Measurements from ENCODE around the gene NALCN. TPM values are rescaled to one million over a fixed set of nuclear protein-coding genes. Genes with fewer than 3 reads are reported as not detected.

The NALCN gene
- polyA plus RNA-seq, 3 donors: not detected

- no peak overlapping the region for H3K4me3 ChIP-seq (replicated peaks in 1 of 3; ENCODE audit: low read depth in 2 of 3, low read length in 3 of 3)
- Mint-ChIP-seq H3K27me3 (ENCODE audit: low read depth in 3 of 3) (peaks cover 0 to 3% (median 1%) of the 10 kb centered on the region in 3 donors), H3K4me1 (no peaks in the 10 kb centered on the region), H3K4me3 (no peak overlapping the region), H3K9me3 (no peaks in the 10 kb centered on the region), H3K36me3 (no peaks in the 10 kb centered on the region), H3K27ac (no peak overlapping the region)
- no peaks in the 10 kb centered on the region for H3K4me1 ChIP-seq (ENCODE audit: control insufficient read depth in 1 of 2, insufficient read depth in 2 of 2, low read length in 2 of 2)
- no peaks in the 10 kb centered on the region for H3K9me3 ChIP-seq (replicated peaks in 1 of 2; ENCODE audit: control insufficient read depth in 1 of 2, insufficient read depth in 1 of 2, low read length in 2 of 2)
- no peak overlapping the region for H3K9ac ChIP-seq (ENCODE audit: insufficient read depth, low read length, poor library complexity, severe bottlenecking)
- no peak overlapping the region for H2AFZ ChIP-seq (ENCODE audit: insufficient read depth, low read depth, low read length, poor library complexity, severe bottlenecking)
- no peaks in the 10 kb centered on the region for H4K20me1 ChIP-seq (ENCODE audit: insufficient read depth, low read length)
- no peaks in the 10 kb centered on the region for H3K27me3 ChIP-seq (ENCODE audit: control insufficient read depth in 2 of 2, insufficient read depth in 2 of 2, low read length in 2 of 2)
- no peaks in the 10 kb centered on the region for H3K79me2 ChIP-seq (ENCODE audit: insufficient read depth, low read length)
- TF ChIP-seq, protein P1, sequence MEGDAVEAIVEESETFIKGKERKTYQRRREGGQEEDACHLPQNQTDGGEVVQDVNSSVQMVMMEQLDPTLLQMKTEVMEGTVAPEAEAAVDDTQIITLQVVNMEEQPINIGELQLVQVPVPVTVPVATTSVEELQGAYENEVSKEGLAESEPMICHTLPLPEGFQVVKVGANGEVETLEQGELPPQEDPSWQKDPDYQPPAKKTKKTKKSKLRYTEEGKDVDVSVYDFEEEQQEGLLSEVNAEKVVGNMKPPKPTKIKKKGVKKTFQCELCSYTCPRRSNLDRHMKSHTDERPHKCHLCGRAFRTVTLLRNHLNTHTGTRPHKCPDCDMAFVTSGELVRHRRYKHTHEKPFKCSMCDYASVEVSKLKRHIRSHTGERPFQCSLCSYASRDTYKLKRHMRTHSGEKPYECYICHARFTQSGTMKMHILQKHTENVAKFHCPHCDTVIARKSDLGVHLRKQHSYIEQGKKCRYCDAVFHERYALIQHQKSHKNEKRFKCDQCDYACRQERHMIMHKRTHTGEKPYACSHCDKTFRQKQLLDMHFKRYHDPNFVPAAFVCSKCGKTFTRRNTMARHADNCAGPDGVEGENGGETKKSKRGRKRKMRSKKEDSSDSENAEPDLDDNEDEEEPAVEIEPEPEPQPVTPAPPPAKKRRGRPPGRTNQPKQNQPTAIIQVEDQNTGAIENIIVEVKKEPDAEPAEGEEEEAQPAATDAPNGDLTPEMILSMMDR (IDR thresholded peaks at IDR 0.05): no peak
- H3K36me3 ChIP-seq (replicated peaks in 1 of 2; ENCODE audit: control insufficient read depth in 1 of 2, insufficient read depth in 2 of 2, low read length in 2 of 2): no peaks in the 10 kb centered on the region
- H3K4me2 ChIP-seq (replicated peaks; ENCODE audit: extremely low read depth, low read length, poor library complexity, severe bottlenecking): no peak overlapping the region
- no peak overlapping the region for H3K27ac ChIP-seq (ENCODE audit: low read depth in 1 of 2, low read length in 2 of 2)
- DNase-seq: no peak
- intact Hi-C loops (cut with micrococcal nuclease): no loop called here
- WGBS (ENCODE audit: insufficient coverage): no CpG with 5 or more reads among the region's 2 CpGs
These were observed 16.9 kb downstream of the NALCN start for GRCh38 chr13:101399365-101399764.

- H3K36me3 Mint-ChIP-seq: no peaks in the 10 kb centered on the region
- 80% methylated on average over 1 of the region's 2 CpGs for WGBS (ENCODE audit: insufficient coverage)
- H3K27me3 ChIP-seq (ENCODE audit: control insufficient read depth in 2 of 2, insufficient read depth in 2 of 2, low read length in 2 of 2): no peaks in the 10 kb centered on the region
- H3K27ac ChIP-seq (ENCODE audit: low read depth in 1 of 2, low read length in 2 of 2): no peak overlapping the region
- no peaks in the 10 kb centered on the region for H3K9me3 Mint-ChIP-seq
- no peak overlapping the region for H3K4me2 ChIP-seq (replicated peaks; ENCODE audit: extremely low read depth, low read length, poor library complexity, severe bottlenecking)
- H3K27ac Mint-ChIP-seq: no peak overlapping the region
- H3K4me3 Mint-ChIP-seq: no peak overlapping the region
- H3K4me1 ChIP-seq (ENCODE audit: control insufficient read depth in 1 of 2, insufficient read depth in 2 of 2, low read length in 2 of 2): no peaks in the 10 kb centered on the region
- DNase-seq: no peak
- no peaks in the 10 kb centered on the region for H3K36me3 ChIP-seq (replicated peaks in 1 of 2; ENCODE audit: control insufficient read depth in 1 of 2, insufficient read depth in 2 of 2, low read length in 2 of 2)
- TF ChIP-seq, protein P1 (IDR thresholded peaks at IDR 0.05): no peak
- no peak overlapping the region for H3K9ac ChIP-seq (ENCODE audit: insufficient read depth, low read length, poor library complexity, severe bottlenecking)
- no peaks in the 10 kb centered on the region for H3K4me1 Mint-ChIP-seq
- H3K4me3 ChIP-seq (replicated peaks in 1 of 3; ENCODE audit: low read depth in 2 of 3, low read length in 3 of 3): no peak overlapping the region
- peaks cover 0 to 3% (median 1%) of the 10 kb centered on the region in 3 donors for H3K27me3 Mint-ChIP-seq (ENCODE audit: low read depth in 3 of 3)
- H3K9me3 ChIP-seq (replicated peaks in 1 of 2; ENCODE audit: control insufficient read depth in 1 of 2, insufficient read depth in 1 of 2, low read length in 2 of 2): no peaks in the 10 kb centered on the region
- no peaks in the 10 kb centered on the region for H4K20me1 ChIP-seq (ENCODE audit: insufficient read depth, low read length)
- intact Hi-C loops (cut with micrococcal nuclease): no loop called here
- no peak overlapping the region for H2AFZ ChIP-seq (ENCODE audit: insufficient read depth, low read depth, low read length, poor library complexity, severe bottlenecking)
- H3K79me2 ChIP-seq (ENCODE audit: insufficient read depth, low read length): no peaks in the 10 kb centered on the region
These were observed 17.4 kb downstream of the NALCN start for GRCh38 chr13:101398920-101399319.

All from CD14-positive monocyte (primary cell).